Adrenal gland (tissue), 5 donors: ENCODE data around the gene POLR1B.

Source experiments
- POLR2A ChIP-seq, 2 donors: fragments of 450-650 bp; IDR thresholded peaks; one replicate each; pipeline ENCODE4 v1.6.1; 2017; ENCODE audit warnings: antibody characterized with exemption in 2 of 2, mild to moderate bottlenecking in 2 of 2, moderate library complexity in 1 of 2
- TF ChIP-seq, protein P1 (sequence below), 6 experiments: fragments of 450-650 bp in 4 of 6; fragments of 200-600 bp in 2 of 6; sonication (generic) in 1 of 6; IDR thresholded peaks; 1 replicate in 5 of 6; 2 replicates in 1 of 6; pipeline versions ENCODE4 v1.5.1 to v1.8.0; 2016 to 2021; ENCODE audit warnings: antibody characterized with exemption in 6 of 6, mild to moderate bottlenecking in 2 of 6, moderate library complexity in 1 of 6
- donor health status: DM: no; HTN: no; CAD: no.

GRCh38 chr2:112597537-112598322, 55.5 kb downstream of the POLR1B start:
- TF ChIP-seq, protein P1, sequence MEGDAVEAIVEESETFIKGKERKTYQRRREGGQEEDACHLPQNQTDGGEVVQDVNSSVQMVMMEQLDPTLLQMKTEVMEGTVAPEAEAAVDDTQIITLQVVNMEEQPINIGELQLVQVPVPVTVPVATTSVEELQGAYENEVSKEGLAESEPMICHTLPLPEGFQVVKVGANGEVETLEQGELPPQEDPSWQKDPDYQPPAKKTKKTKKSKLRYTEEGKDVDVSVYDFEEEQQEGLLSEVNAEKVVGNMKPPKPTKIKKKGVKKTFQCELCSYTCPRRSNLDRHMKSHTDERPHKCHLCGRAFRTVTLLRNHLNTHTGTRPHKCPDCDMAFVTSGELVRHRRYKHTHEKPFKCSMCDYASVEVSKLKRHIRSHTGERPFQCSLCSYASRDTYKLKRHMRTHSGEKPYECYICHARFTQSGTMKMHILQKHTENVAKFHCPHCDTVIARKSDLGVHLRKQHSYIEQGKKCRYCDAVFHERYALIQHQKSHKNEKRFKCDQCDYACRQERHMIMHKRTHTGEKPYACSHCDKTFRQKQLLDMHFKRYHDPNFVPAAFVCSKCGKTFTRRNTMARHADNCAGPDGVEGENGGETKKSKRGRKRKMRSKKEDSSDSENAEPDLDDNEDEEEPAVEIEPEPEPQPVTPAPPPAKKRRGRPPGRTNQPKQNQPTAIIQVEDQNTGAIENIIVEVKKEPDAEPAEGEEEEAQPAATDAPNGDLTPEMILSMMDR (IDR thresholded peaks at IDR 0.05): no peak
- TF ChIP-seq POLR2A (IDR thresholded peaks at IDR 0.05): no peak
